Activated CD8-positive, alpha-beta memory T cell treated with anti-CD3 and anti-CD28 coated beads for 24 hours (primary cell): ENCODE results near the gene NDUFS6.

Source experiments
- DNase-seq: peaks from one replicate; pipeline ENCODE4 v3.0.0-alpha.2; 2020

The NDUFS6 gene

DNA sequence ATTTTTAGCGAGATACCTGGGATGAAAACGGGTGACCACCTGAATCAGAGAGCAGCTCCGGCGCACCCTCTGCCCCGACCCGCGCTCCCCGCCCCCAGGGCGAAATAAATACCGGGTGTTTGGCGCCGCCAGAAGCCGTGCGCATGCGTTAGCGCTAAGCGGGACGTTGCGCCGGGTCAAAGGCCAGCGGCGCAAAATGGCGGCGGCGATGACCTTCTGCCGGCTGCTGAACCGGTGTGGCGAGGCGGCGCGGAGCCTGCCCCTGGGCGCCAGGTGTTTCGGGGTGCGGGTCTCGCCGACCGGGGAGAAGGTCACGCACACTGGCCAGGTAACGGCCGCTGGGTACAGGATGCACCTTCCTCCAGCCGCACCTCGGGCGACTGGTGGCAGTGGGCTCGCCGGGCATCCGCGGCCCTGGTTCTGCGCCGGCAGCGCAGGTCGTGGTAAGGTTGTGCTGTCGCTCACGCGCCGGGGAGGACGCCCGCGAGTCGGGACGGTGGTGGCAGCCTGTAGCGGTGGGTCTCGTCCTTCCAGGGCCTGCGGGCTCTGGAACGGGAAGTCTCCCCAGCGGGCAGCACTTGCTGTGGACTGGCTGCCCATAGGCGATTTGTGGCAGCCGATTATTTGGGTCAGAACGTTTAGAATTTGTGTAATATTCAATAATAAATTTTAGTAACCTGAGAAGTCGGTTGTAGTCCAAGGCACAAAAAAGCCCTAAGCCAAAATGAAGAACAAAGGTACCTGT lies at the start of gene NDUFS6:
TSS of gene NDUFS6 (plus strand) at position 186 of the 745 bp plus-strand sequence. CDS start at position 197, 11 bp downstream.
- peak; percentile 94 for DNase-seq

DNA sequence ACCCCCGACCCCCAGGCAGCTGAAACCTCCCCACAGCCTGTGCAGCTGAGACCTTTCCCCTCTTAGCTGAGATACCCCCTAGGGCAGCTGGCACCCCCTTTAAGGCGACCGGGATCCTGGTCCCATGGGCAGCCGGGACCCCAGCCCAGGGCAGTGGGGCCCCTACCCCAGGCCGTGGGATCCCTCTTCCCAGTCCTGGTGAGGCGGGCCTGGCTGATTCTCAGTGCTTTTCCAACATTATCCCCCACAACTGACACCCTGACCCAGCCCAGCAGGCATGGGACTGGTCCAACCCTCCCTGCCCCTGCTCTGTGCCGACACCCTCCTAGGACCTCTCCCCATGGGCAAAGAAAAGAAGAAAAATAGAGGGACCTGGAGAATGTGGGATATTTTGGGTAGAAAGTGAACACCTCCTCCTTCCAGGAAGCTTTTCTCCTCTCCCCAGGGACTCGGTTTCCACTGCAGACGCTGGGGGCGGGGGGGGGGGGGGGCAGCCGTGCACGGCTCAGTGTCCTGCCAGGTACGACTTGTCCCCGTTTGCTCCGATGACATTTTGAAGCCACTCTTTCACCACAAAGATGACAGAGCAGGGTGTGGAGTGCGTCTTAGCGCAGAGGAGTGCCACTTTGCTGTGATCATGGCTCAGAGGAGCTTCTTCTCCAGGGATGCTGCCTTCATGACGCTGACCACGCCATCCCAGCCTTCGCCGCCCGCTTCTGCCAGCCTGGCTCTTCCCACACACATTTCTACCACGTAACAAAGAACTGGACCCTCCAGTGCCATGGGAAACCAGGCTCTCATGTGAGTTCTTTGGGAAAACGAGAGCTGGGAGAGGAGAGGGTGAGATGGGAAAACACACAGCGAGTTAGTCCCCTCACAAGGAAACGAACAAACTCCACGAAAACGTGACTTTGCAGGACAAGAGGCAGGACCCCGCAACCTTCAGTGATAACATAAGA lies 49.1 kb upstream of the NDUFS6 start:
- DNase-seq, result no peak

DNA sequence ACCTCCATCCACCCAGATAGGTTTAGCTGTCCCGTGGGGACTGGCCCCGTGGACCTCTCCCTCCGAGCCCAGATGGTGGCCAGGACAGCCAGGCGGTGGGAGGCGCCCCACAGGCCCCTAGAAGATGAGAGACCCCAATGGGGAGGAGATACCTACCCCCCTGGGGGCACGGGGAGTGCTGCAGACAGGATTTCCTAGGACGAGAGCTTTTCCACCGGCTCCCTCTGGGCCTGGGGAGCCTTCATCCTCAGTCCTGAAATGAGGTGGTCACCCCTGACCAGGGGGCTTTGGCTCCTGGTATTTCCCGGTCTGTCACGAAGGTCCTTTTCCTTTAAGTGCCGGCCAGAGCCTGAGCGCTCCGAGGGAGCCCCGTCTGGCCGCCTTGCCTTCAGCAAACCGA lies 48.3 kb upstream of the NDUFS6 start:
- no peak for DNase-seq

DNA sequence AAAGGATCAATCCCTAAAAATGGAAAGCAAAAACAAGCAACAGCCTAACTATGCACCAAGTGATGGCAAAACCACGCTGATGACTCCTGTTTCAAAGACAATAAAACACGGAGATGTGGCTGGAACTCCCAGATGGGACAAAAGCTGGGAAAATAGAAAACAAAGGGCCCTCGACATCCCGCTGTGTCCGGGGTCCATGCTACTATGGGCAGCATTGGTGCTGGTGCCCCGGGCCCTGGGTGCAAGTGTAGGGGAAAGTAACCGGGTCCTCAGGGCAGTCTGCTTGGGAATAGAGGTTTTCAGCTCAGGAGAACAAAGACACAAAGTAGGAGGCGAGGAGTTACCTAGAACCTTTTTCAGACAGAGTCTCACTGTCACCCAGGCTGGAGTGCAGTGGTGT lies 47.7 kb upstream of the NDUFS6 start:
- no peak for DNase-seq

DNA sequence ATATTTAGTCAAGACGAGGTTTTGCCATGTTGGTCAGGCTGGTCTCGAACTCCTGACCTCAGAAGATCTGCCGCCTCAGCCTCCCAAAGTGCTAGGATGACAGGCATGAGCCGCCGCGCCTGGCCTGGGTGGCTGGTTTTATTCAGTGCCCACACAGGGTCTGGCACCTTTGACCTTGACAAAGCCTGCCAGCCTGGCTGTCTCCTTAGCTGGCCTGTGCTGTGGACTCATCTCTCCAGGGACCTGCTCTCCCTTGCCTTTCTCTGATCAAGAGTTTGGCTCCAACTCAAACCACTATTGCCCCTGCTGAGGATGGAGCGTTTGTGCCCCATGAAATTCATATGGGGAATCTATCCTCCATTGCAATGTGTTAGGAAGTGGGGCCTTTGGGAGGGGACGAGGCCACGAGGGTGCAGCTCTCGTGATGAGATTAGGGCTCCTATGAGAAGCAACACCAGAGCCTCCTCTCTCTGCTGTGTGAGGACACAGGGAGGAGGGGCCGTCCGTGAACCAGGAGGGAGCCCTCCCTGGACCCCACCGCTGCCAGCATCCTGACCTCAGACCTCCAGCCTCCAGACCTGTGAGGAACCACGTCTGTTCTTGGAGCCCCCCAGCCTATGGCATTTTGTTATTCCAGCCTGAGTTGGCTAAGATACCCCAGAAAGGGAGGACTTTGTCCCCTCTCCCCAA lies 46.5 kb upstream of the NDUFS6 start:
- DNase-seq, result no peak

DNA sequence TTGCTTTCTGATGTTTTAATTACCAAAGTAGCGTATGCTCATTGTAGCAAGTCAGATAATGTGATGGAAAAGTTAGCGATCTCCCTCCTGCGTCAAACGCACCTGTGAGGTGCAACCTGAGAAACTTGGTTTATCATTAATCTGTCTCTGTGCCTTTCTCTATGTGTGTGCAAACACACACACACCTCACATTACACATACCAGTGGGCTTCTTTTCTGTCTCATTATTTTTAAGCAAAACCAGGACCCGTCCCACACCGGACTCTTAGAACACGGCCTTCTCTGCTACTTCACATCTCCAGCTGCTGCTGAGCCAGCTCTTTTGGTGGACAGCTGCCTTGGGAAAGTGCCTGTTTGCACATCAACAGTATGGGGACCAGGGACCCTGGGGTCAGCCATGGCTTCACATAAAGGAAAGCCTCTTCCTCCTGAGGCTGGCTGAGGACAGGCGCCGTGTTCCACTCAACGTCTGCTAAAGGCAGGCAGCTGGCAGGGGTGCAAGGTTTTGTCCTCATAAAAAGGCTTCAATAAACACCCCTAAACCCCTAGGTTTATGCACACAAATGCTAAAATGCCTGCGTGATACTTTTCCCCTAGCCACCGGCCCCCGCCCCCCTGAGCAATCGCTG lies 45.8 kb upstream of the NDUFS6 start:
- DNase-seq, result no peak

DNA sequence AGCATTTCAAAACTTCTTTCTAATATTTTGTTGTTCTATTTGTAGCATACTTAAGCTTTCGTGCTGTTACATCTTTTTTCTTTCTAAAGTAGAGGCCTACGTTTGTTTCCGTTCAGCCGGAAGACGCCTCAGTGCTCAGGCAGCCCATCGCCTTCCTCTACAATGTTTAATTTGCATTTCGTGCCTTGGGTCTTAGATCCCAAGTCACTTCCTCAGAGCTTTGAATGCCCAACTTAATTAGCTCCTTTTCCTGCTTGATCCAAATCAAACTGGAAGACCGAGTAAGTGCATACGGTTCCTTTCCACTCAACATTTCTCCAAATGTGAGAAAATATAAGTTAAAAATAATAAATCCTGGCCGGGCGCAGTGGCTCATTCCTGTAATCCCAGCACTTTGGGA lies 44.7 kb upstream of the NDUFS6 start:
- DNase-seq, result no peak

DNA sequence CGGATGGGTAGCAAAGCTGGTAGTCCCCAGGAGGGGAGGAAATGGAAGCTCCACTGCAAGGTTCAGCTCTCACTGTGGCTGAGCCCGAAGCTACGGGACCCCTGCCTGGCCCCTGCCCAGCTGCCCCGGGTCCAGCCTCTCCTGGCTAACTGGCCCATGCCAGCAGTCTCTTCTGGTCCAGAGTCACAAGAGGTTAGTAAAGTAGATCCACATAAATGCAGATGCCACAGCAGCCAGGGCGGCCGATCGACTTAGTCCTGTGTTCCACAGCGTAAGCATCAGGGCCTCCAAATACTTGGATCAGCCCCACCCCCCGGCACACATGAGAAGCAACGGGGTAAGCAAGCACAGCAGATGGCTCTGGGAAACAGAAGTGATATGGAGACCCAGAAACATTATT lies 43.7 kb upstream of the NDUFS6 start:
- DNase-seq, result no peak

DNA sequence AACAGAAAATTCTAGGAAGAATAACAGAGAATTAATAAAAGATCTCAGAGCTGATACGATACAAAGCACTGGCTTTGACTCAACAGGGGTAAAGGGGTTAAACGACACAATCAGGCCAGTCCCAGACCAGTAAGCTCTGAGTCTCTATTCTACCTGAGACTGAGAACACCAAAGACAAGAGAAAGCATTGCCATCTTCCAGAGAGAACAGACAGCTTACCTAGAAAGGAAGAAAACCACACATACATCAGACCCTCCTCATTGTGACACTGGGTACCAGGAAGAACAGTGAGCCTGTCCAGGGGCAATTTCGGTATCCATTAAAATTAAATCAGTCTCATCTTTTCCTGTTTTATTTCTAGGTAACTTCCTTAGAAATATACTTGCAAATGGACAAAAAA lies 42.6 kb upstream of the NDUFS6 start:
- no peak for DNase-seq

DNA sequence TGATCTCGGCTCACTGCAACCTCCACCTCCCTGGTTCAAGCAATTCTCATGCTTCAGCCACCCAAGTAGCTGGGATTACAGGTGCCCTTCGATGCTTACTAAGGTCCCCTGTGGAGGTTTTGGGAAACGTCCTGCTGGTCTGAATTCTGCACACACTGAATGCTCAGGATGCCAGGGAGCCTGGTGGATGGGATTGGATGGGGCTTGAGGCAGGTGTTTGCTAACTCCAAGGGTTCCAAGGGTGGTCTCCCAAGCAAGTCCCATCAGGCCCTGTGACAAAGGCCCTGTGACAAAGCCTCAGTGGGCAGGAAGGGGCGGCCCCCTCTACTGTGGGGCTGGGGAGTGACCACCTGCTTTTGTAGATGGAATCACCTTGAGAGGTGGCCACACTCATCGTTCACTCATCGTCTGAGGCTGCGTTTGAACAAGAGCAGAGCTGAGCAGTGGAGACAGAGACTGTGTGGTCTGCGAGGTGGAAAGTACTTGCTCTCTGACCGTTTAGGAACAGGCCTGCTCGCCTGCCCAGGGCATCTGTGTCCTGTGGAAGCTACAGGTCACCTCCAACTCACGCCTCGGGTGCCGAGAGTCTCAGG lies 41.7 kb upstream of the NDUFS6 start:
- DNase-seq, result no peak

DNA sequence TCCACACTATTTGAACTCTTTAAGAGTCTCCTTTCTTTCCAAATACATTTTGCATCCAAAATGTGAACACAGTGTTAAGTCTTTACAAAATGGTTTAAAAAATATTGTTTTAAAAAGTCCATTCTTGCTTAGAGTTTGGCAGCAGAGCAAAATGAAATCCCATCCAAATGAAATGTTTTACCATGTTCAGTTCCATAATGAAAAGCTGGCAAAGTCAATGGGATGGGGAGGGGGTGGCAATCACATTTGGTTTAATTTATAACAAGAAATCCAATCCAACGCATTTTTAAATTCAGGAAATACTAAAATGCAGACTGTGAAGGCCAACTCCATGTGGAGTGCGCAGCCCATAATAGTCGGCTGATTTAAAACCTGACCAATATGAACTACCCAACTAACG lies 41.0 kb upstream of the NDUFS6 start:
- DNase-seq, result no peak

DNA sequence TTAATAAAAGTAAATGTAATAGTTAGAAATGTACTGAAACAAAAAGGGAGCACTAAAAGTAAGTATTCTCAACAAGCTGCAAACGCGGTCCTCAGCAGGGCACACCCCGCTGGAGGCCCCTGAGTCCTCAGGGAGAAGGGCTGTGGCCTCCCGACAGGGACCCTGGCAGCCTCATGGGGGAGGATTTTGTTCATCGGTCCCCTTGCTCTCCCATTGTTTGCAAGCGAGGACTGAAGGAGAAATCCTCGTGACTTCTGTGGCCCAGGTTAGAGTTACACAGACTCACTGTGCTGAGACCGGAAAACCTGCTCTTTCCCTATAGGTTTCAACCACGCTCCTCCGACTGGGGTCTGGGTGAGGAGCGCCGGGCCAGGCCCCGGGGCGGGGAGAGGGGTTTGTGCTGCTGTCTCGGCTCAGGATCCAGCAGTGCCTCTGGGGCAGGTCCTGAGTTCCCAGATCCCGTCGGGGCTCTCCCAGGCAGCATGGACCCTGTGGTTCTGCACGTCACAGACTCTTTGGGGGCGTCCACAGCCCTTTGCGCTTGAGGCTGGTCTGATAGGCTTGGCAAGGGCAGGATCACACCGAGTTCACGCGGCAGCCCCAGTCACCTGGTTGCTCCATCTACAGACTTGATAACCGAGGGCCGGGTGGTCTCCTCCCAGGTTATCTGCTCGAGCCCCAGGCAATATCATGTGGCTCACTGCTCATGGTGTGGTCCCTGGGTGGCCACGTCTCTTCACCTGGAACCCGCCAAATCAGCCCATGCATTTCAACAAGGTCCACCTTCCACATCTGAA lies 40.4 kb upstream of the NDUFS6 start:
- peak; percentile 44 for DNase-seq

DNA sequence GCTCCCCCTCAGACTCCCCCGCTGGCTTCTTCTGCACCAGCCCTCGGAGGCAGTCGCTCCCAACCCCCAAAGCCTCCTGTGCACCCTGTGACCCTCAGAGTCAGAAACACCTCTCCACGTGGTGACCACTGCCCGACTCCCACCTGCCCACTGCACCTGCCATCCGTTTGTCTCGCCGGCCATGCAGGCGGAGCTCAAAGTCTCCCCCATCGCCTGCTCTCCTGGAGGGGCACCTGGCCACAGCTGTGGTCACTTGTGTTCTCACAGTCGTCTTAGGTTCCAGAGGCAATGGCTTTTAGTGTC lies 39.8 kb upstream of the NDUFS6 start:
- DNase-seq, result no peak

DNA sequence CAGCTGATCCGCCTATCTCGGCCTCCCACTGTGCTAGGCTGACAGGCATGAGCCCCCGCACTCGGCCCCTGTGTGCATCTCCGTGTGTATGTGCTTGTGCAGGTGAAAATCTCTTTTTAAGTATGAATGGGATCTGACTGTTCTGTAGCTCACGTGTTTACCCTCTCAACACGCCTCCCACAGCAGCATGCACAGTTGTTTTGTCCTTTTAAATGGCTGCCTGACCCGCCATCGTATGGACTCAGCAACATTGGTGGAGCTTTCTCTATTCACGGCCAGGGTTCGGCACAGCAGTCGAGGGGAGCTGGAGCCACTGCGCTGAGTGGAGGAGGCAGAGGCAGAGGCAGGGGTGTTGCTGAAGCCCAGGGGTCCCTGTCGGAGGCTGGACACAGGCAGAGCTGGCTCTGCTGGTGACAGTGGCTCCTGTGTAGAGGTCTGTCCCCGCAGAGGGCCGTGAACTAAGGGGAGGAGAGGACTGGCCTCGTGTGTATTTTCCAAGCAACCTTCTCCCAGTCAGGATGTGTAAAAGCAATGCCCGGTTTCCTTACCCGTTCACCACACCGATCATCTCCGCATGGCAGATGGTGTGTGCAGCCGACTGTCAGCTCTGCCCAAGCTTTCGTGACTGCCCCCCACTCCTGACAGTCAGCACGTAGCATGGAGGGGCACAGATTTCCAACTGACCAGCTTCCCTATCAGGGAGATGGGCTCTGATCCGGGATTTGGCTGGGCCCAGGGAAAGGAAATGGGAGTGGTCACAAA lies 38.9 kb upstream of the NDUFS6 start:
- DNase-seq, result peak; percentile 41

DNA sequence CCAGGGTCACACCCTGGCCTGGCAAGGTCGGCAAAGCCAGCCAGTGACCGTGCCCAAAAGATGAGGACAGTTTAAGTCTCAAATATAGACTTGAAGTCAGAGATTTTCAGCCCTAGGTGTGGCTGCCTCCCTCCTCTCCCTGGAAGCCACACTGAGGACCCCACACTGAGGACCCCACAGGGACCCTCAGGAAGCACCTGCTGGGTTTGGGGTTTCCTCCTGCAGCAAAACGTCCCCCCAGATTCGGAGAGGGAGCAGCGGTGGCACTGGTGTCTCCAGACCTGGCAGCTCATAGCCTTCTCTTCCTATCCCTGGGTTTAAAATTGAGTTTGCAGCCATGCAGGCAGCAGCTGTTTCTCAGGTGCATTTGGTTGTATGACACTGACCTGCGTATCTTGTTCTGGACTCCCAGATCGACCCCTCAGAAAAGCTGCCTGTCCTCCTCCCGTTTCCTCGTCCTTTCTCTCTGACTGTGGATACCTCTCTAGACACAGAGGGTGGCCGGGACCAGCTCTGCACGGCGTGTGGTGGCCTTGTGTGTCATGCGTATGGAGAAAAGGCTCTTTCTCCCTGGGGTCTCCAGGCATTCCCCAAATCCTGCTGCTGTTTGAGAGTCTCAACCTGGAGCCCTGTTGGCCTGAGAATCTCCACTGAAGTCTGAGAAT lies 38.2 kb upstream of the NDUFS6 start:
- DNase-seq, result no peak

DNA sequence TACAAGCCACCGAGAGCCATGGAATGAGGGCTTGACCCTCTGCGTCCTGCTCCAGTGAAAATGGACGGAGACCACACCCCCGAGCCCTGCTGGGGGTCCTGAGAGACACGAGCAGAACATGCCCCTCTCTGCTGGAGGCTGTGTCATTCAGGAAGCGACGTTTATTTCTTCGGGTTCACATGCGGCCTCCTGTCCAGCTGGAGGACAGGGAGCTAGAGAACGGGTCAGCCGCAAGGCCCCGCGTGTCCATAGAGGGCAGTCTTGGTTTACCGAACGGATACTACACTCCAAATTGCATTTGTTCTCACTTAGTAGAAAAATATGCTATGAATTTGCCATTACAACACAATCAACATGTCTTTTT lies 37.7 kb upstream of the NDUFS6 start:
- no peak for DNase-seq

DNA sequence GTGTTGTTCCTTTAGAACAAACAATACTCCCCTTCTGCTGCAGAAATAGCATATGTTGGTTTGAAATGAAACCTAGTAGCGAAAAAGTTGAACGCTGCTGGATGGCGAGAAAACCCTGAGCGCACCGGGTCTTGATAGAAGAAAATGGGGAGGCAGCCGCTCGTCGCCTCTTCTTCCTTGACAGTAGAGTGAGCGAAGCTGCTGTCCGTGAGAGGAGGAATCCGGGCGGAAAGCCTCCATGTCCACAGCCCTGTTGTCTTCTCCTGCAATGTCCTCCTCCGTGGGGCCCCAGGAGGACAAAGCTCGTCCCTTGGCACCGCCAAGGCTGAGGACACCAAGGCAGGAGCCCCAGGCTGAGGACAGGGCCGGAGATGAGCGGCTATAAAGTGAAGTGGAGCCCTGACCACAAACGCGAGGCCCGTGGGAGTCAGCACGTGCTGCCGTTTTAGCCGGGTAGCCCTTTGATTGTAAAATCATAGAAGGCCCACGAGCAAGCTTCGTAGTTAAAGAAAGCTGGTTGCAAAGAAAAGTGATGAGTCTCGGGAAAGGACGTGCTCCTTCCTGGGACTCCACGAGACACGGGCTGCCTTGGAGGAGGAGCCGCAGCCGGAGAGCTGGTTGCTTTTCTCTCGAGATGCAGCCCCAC lies 37.1 kb upstream of the NDUFS6 start:
- no peak for DNase-seq

DNA sequence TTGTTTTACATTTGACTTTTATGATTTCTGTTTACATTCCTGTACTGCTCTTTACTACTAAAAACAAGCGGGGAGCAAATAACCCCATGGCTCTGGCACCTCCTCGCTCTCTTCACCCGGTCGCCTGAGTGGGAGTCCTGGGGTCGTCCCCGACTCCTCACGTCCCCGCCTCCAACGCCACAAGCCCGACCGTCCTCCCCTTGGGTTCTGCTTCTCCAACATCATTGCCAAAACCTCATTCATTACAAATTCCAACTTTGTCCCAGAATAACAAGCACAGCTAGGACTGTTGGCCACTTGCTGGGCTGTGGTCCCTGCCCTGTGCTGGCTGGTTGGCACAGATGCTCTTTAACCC lies 36.6 kb upstream of the NDUFS6 start:
- DNase-seq, result no peak

DNA sequence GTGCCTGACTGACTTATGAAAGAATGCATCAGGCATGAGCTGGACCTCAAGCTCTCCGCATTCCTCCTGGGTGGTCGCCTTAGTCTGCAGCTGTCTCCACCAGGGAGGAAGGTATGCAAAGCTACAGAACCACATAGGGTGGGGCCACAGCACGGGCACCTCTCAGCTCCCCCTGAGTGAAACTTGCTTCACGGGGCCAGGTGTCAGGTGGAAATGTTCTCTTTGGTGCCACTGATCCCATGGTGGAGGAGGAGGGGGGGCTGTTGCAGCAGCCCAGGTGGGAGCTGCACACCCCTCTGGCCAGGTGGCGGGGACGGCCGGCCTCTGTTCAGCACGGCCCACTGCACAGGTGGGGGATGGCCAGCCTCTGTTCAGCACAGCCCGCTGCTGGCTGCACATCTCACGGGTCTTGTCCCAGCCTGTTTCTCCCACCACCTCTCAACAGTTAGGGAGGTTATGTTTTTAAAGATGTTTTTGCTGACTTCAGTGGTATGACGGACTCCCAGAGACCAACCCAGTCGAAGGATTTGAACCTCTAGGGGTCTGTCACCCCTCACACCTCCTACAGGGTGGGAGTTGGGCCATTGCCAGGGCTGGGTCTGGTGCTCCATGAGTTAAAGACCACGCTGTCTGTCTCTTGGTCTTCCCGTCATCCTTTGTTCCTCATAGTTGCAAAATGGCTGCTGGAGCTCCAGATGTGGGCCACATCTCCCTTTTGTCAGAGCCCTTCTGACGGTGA lies 35.9 kb upstream of the NDUFS6 start:
- DNase-seq, result no peak

DNA sequence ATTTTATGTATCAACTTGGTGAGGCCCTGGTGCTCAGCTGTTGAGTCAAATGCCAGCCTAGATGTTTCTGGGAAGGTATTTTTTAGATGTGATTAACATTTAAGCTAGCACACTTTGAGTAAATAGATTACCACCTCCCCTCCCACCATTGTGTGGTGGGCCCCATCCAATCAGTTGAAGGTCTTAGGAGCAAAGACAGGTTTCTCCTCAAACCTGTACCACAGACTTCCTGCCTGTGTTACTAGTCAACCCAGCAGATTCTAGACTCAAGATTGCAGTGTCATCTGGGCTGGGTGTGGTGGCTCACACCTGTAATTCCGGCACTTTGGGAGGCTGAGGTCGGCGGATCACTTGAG lies 35.3 kb upstream of the NDUFS6 start:
- no peak for DNase-seq
